ENCODE data around the gene RPS25.

GRCh38 chr11:119056421-119056999, 38.4 kb upstream of the RPS25 start:
- TF ChIP-seq CTCF (IDR thresholded peaks at IDR 0.05; ENCODE audit: low read depth, low read length, poor library complexity, severe bottlenecking) (no peak), EZH2phosphoT487 (IDR thresholded peaks at IDR 0.05; ENCODE audit: borderline replicate concordance, low read length) (no peak)

Data from DOHH2 (cell line).